Right lobe of liver (tissue), 6 donors: ENCODE data around the gene ARMH4. TPM values are rescaled to one million over a fixed set of nuclear protein-coding genes. Genes with fewer than 3 reads are reported as not detected.

Experiments used
- ATAC-seq, 4 donors: fragments of 200-7000 bp; cut with Tn5 transposase; one replicate each; pipeline ENCODE4 v1.9.1; 2020; ENCODE audit warnings: mild to moderate bottlenecking in 4 of 4, moderate library complexity in 4 of 4
- DNase-seq, 3 donors: peaks; one replicate each; pipeline ENCODE4 v3.0.0-alpha.2; 2020
- H3K27ac ChIP-seq, 3 donors: fragments of 200-600 bp; one replicate each; pipeline ENCODE4 v1.8.0; 2022
- H3K27me3 ChIP-seq, 2 donors: fragments of 200-600 bp; one replicate each; pipeline ENCODE4 v1.8.0; 2022
- H3K36me3 ChIP-seq, 4 donors: fragments of 200-600 bp; sonication (generic) in 1 of 4; one replicate each; pipeline versions ENCODE4 v1.5.1 to v1.8.0; 2017 to 2022; ENCODE audit warnings: control low read depth in 1 of 4
- H3K4me1 ChIP-seq, 4 donors: fragments of 200-600 bp; sonication (generic) in 1 of 4; one replicate each; pipeline versions ENCODE4 v1.5.1 to v1.8.0; 2017 to 2022; ENCODE audit warnings: control low read depth in 1 of 4
- H3K4me3 ChIP-seq, 3 donors: fragments of 200-600 bp; one replicate each; pipeline ENCODE4 v1.8.0; 2022
- H3K9me3 ChIP-seq, 4 donors: fragments of 200-600 bp; sonication (generic) in 1 of 4; one replicate each; pipeline versions ENCODE4 v1.5.1 to v1.8.0; 2017 to 2022; ENCODE audit warnings: control low read depth in 1 of 4
- POLR2A ChIP-seq: fragments of 450-650 bp; IDR thresholded peaks from one replicate; pipeline ENCODE4 v1.6.1; 2017; ENCODE audit warnings: antibody characterized with exemption, mild to moderate bottlenecking
- WGBS: methylation state at CpG from one replicate; pipeline ENCODE4 v1.1.6; 2018; ENCODE audit warnings: low coverage, low lambda C conversion rate; ENCODE audit not compliant: insufficient coverage; ENCODE audit errors: missing lambda C conversion rate; 5-methylcytosine and 5-hydroxymethylcytosine counted together
- intact Hi-C, 2 donors: fragments of 100-400 bp; cut with DNase I; formaldehyde crosslinking; loops; one replicate each; pipeline versions ENCODE4 v1.11.2 to v1.14.1; 2022
- total RNA-seq, 6 experiments: library from RNA; depleted of rRNA in 2 of 6; stranded (reverse); fragments of >200 nt in 2 of 6; fragmentation: NEBNext Ultra II Directional in 3 of 6; extraction: Animal tissue kit (Norgen Biotek cat#: 25700) in 3 of 6; gene quantifications; one replicate each; pipeline versions ENCODE4 v1.1.0 to v1.2.4, GENCODE V29; 2016 to 2023
- TF ChIP-seq, protein P1 (sequence below), 4 donors: fragments of 200-600 bp in 3 of 4; fragments of 450-650 bp in 1 of 4; IDR thresholded peaks; one replicate each; pipeline versions ENCODE4 v1.5.1 to v1.8.0; 2016 to 2022; ENCODE audit warnings: antibody characterized with exemption in 4 of 4, mild to moderate bottlenecking in 2 of 4
- donor health status: DM: no; HTN: yes; CAD: no.
- donor health status: DM: no; HTN: no; CAD: no.
- donor health status: DM: no; HTN: no; CAD: no.
- donor health status: DM: no; HTN: yes; CAD: no.
- donor health status: DM: no; HTN: yes; CAD: no.

The ARMH4 gene
- total RNA-seq, 6 experiments from 2014 or later: 0.25 to 2.1 (median 0.62) TPM

- no peaks in the 10 kb centered on the region for H3K9me3 ChIP-seq
- TF ChIP-seq, protein P1, sequence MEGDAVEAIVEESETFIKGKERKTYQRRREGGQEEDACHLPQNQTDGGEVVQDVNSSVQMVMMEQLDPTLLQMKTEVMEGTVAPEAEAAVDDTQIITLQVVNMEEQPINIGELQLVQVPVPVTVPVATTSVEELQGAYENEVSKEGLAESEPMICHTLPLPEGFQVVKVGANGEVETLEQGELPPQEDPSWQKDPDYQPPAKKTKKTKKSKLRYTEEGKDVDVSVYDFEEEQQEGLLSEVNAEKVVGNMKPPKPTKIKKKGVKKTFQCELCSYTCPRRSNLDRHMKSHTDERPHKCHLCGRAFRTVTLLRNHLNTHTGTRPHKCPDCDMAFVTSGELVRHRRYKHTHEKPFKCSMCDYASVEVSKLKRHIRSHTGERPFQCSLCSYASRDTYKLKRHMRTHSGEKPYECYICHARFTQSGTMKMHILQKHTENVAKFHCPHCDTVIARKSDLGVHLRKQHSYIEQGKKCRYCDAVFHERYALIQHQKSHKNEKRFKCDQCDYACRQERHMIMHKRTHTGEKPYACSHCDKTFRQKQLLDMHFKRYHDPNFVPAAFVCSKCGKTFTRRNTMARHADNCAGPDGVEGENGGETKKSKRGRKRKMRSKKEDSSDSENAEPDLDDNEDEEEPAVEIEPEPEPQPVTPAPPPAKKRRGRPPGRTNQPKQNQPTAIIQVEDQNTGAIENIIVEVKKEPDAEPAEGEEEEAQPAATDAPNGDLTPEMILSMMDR (IDR thresholded peaks at IDR 0.05): no peak
- TF ChIP-seq POLR2A: no peak
- WGBS: 74% methylated on average over 5 of the region's 5 CpGs
- peak in 1 of 4 donors; percentile 19 for ATAC-seq
- no peaks in the 10 kb centered on the region for H3K36me3 ChIP-seq
- H3K27me3 ChIP-seq: no peaks in the 10 kb centered on the region
- no peak overlapping the region for H3K4me3 ChIP-seq
- H3K27ac ChIP-seq: no peak overlapping the region
- no peak for DNase-seq
- intact Hi-C loops: loop anchor here in 1 of 2 donors (10.0 kb wide), 1 partner anchor 47 kb away; no protein-coding TSS in a partner anchor
- peaks cover 0 to 4% (median 0%) of the 10 kb centered on the region in 4 donors for H3K4me1 ChIP-seq
Measured at GRCh38 chr14:58118097-58118815, 33.8 kb downstream of the ARMH4 start.

GRCh38 chr14:58109744-58110143 lies 42.3 kb downstream of the ARMH4 start:
- no peak for DNase-seq
- no peak overlapping the region for H3K4me3 ChIP-seq
- WGBS: 42% methylated on average over 3 of the region's 3 CpGs
- H3K27ac ChIP-seq: no peak overlapping the region
- intact Hi-C loops: loop anchor here (10.0 kb wide), 2 partner anchors 45 to 55 kb away; partner anchors contain the start of gene ARMH4 (in 1 of the 2)
- TF ChIP-seq POLR2A: no peak
- TF ChIP-seq, protein P1 (IDR thresholded peaks at IDR 0.05): no peak
- H3K9me3 ChIP-seq: no peaks in the 10 kb centered on the region
- H3K27me3 ChIP-seq: no peaks in the 10 kb centered on the region
- ATAC-seq: no peak
- H3K36me3 ChIP-seq: no peaks in the 10 kb centered on the region
- H3K4me1 ChIP-seq: no peaks in the 10 kb centered on the region

- no peaks in the 10 kb centered on the region for H3K9me3 ChIP-seq
- H3K27me3 ChIP-seq: no peaks in the 10 kb centered on the region
- intact Hi-C loops: loop anchor here in 1 of 2 donors (10.0 kb wide), 1 partner anchor 46 kb away; the partner anchor contains the start of gene ARMH4
- WGBS: 91% methylated on average over 1 of the region's 1 CpG
- DNase-seq (no peak), ATAC-seq (peak in 1 of 4 donors; percentile 57)
- H3K4me1 ChIP-seq: no peaks in the 10 kb centered on the region
- H3K27ac ChIP-seq: no peak overlapping the region
- TF ChIP-seq, protein P1 (IDR thresholded peaks at IDR 0.05): no peak
- no peak for TF ChIP-seq POLR2A
- H3K36me3 ChIP-seq: no peaks in the 10 kb centered on the region
- H3K4me3 ChIP-seq: no peak overlapping the region
Measured at GRCh38 chr14:58108717-58109116, 43.3 kb downstream of the ARMH4 start.

- no peak overlapping the region for H3K27ac ChIP-seq
- WGBS: 15% methylated on average over 4 of the region's 4 CpGs
- DNase-seq: no peak
- intact Hi-C loops: loop anchor here in 1 of 2 donors (10.0 kb wide), 1 partner anchor 47 kb away; the partner anchor contains the start of gene ARMH4
- H3K4me3 ChIP-seq: no peak overlapping the region
- no peak for TF ChIP-seq POLR2A
- TF ChIP-seq, protein P1 (IDR thresholded peaks at IDR 0.05): peak; percentile 72 to 80 (median 72)
- H3K9me3 ChIP-seq: no peaks in the 10 kb centered on the region
- peak; percentile 71 to 87 (median 74) for ATAC-seq
- no peaks in the 10 kb centered on the region for H3K4me1 ChIP-seq
- no peaks in the 10 kb centered on the region for H3K27me3 ChIP-seq
- H3K36me3 ChIP-seq: no peaks in the 10 kb centered on the region
Measured at GRCh38 chr14:58107947-58108552, 44.0 kb downstream of the ARMH4 start.
